GM12872 (cell line): Measurements from ENCODE around the gene RNH1.

Source experiments
- CTCF ChIP-seq: IDR thresholded peaks from 3 replicates; pipeline ENCODE4 v1.5.1; 2011; ENCODE audit warnings: low read depth, mild to moderate bottlenecking, low read length, moderate library complexity; ENCODE audit not compliant: insufficient read depth

The RNH1 gene

GRCh38 chr11:457111-457760 is 49.8 kb downstream of the RNH1 start:
- no peak for TF ChIP-seq CTCF

GRCh38 chr11:456533-456932 is 50.5 kb downstream of the RNH1 start:
- TF ChIP-seq CTCF: no peak

- TF ChIP-seq CTCF: no peak
Observed at GRCh38 chr11:455566-456147, 51.4 kb downstream of the RNH1 start.

GRCh38 chr11:454801-455565 is 52.1 kb downstream of the RNH1 start:
- TF ChIP-seq CTCF: no peak

GRCh38 chr11:454043-454442 is 53.0 kb downstream of the RNH1 start:
- TF ChIP-seq CTCF: no peak

GRCh38 chr11:453564-453963 is 53.5 kb downstream of the RNH1 start:
- TF ChIP-seq CTCF: no peak

- no peak for TF ChIP-seq CTCF
Observed at GRCh38 chr11:452916-453527, 54.0 kb downstream of the RNH1 start.
